Measurements from ENCODE around the gene TLN1.

Gene TLN1

GRCh38 chr9:35730486-35730854 lies 1.5 kb downstream of the TLN1 start:
- DNase-seq (ENCODE audit: low spot score): no peak
- TF ChIP-seq CTCF (IDR thresholded peaks at IDR 0.05): no peak
- Histone ChIP-seq H3K4me3 (peak overlapping the region; percentile 84), H3K27ac (peak overlapping the region; percentile 97 to 99)

GRCh38 chr9:35729700-35730485 lies 2.1 kb downstream of the TLN1 start:
- peak; percentile 84 for DNase-seq (ENCODE audit: low spot score)
- H3K27ac ChIP-seq: peak overlapping the region; percentile 97 to 99
- peak; percentile 47 for TF ChIP-seq CTCF (IDR thresholded peaks at IDR 0.05)
- H3K4me3 ChIP-seq: peak overlapping the region; percentile 84

GRCh38 chr9:35729101-35729500 lies 2.9 kb downstream of the TLN1 start:
- peak overlapping the region; percentile 97 to 99 for H3K27ac ChIP-seq
- TF ChIP-seq CTCF (IDR thresholded peaks at IDR 0.05): no peak
- DNase-seq (ENCODE audit: low spot score): no peak
- H3K4me3 ChIP-seq: peak overlapping the region; percentile 84

- TF ChIP-seq CTCF (IDR thresholded peaks at IDR 0.05): no peak
- peak overlapping the region; percentile 84 for H3K4me3 ChIP-seq
- peak; percentile 93 for DNase-seq (ENCODE audit: low spot score)
- H3K27ac ChIP-seq: peak overlapping the region; percentile 97 to 99
Measured at GRCh38 chr9:35728041-35728971, 3.7 kb downstream of the TLN1 start.

GRCh38 chr9:35727676-35728040 lies 4.3 kb downstream of the TLN1 start:
- TF ChIP-seq CTCF (IDR thresholded peaks at IDR 0.05): no peak
- Histone ChIP-seq H3K4me3 (peak overlapping the region; percentile 84), H3K27ac (peak overlapping the region; percentile 97 to 99)
- no peak for DNase-seq (ENCODE audit: low spot score)

- H3K4me3 ChIP-seq: peak overlapping the region; percentile 84
Measured at GRCh38 chr9:35726931-35727330, 5.1 kb downstream of the TLN1 start.

More at GRCh38 chr9:35726931-35727330, 5.1 kb downstream of the TLN1 start:
- H3K27ac ChIP-seq: peak overlapping the region; percentile 97 to 99
- no peak for TF ChIP-seq CTCF (IDR thresholded peaks at IDR 0.05)
- DNase-seq (ENCODE audit: low spot score): peak; percentile 91

Measured in coronary artery (tissue), 2 donors.